HUES64 (cell line): ENCODE measurements around the gene KRT15.

Experiments used
- H3K27ac ChIP-seq: 2 replicates; pipeline ENCODE4 v1.7.0; 2013; ENCODE audit warnings: low read depth, low read length, inconsistent platforms
- H3K27me3 ChIP-seq: 2 replicates; pipeline ENCODE4 v1.6.1; 2013; ENCODE audit warnings: mild to moderate bottlenecking, low read length; ENCODE audit not compliant: insufficient read depth
- H3K36me3 ChIP-seq: 2 replicates; pipeline ENCODE4 v1.6.1; 2013; ENCODE audit warnings: mild to moderate bottlenecking, low read length; ENCODE audit not compliant: insufficient read depth
- H3K4me1 ChIP-seq: 2 replicates; pipeline ENCODE4 v1.6.1; 2013; ENCODE audit warnings: mild to moderate bottlenecking, low read length, moderate library complexity; ENCODE audit not compliant: insufficient read depth
- H3K4me3 ChIP-seq: 2 replicates; pipeline ENCODE4 v1.5.1; 2013; ENCODE audit warnings: mild to moderate bottlenecking, low read length, moderate library complexity
- H3K9ac ChIP-seq: 2 replicates; pipeline ENCODE4 v1.6.1; 2013; ENCODE audit warnings: mild to moderate bottlenecking, low read depth, low read length
- H3K9me3 ChIP-seq: 2 replicates; pipeline ENCODE4 v1.6.1; 2013; ENCODE audit warnings: low read depth, low read length; ENCODE audit not compliant: insufficient read depth
- WGBS: fragments of 150-250, 120-280 bp; methylation state at CpG from one replicate; pipeline ENCODE4 v1.1.7; 2013; ENCODE audit warnings: missing lambda C conversion rate; 5-methylcytosine and 5-hydroxymethylcytosine counted together

KRT15 gene

GRCh38 chr17:41535764-41536481, 17.2 kb upstream of the KRT15 start:
- Histone ChIP-seq H3K9me3 (no peaks in the 10 kb centered on the region), H3K27me3 (no peaks in the 10 kb centered on the region), H3K27ac (no peak overlapping the region), H3K36me3 (no peaks in the 10 kb centered on the region), H3K4me3 (no peak overlapping the region), H3K4me1 (peaks cover 11% of the 10 kb centered on the region; the same call in 1 of the 2 replicates), H3K9ac (no peak overlapping the region)
- WGBS = 73% methylated on average over 15 of the region's 15 CpGs

- H3K4me3 ChIP-seq = no peak overlapping the region
- H3K4me1 ChIP-seq = peaks cover 11% of the 10 kb centered on the region; the same call in 1 of the 2 replicates
- no peaks in the 10 kb centered on the region for H3K27me3 ChIP-seq
- no peaks in the 10 kb centered on the region for H3K9me3 ChIP-seq
- H3K36me3 ChIP-seq = no peaks in the 10 kb centered on the region
- no peak overlapping the region for H3K27ac ChIP-seq
- H3K9ac ChIP-seq = no peak overlapping the region
- 79% methylated on average over 7 of the region's 7 CpGs for WGBS
Measured at GRCh38 chr17:41534899-41535546, 16.3 kb upstream of the KRT15 start.

GRCh38 chr17:41533613-41534012, 14.9 kb upstream of the KRT15 start:
- Histone ChIP-seq H3K36me3 (no peaks in the 10 kb centered on the region), H3K27me3 (no peaks in the 10 kb centered on the region), H3K4me3 (no peak overlapping the region), H3K9me3 (no peaks in the 10 kb centered on the region), H3K9ac (no peak overlapping the region), H3K4me1 (peaks cover 10% of the 10 kb centered on the region), H3K27ac (no peak overlapping the region)
- 98% methylated on average over 4 of the region's 7 CpGs for WGBS

- Histone ChIP-seq H3K27ac (no peak overlapping the region), H3K36me3 (no peaks in the 10 kb centered on the region), H3K27me3 (no peaks in the 10 kb centered on the region), H3K9ac (no peak overlapping the region), H3K4me1 (peaks cover 9% of the 10 kb centered on the region), H3K9me3 (no peaks in the 10 kb centered on the region), H3K4me3 (no peak overlapping the region)
- 88% methylated on average over 7 of the region's 9 CpGs for WGBS
Measured at GRCh38 chr17:41532947-41533570, 14.4 kb upstream of the KRT15 start.

GRCh38 chr17:41531993-41532392, 13.3 kb upstream of the KRT15 start:
- 0 out of 2 replicates have a peak, but pooled peaks cover 6% of the 10 kb centered on the region for H3K27me3 ChIP-seq
- no peak overlapping the region for H3K27ac ChIP-seq
- H3K4me3 ChIP-seq = no peak overlapping the region
- no peaks in the 10 kb centered on the region for H3K36me3 ChIP-seq
- no peak overlapping the region for H3K9ac ChIP-seq
- WGBS = 57% methylated on average over 1 of the region's 1 CpG
- peaks cover 10% of the 10 kb centered on the region for H3K4me1 ChIP-seq
- no peaks in the 10 kb centered on the region for H3K9me3 ChIP-seq

GRCh38 chr17:41530062-41531048, 11.7 kb upstream of the KRT15 start:
- Histone ChIP-seq H3K4me1 (peaks cover 14% of the 10 kb centered on the region), H3K27me3 (0 out of 2 replicates have a peak, but pooled peaks cover 6% of the 10 kb centered on the region), H3K36me3 (peaks cover 4% of the 10 kb centered on the region; the same call in 1 of the 2 replicates), H3K9me3 (no peaks in the 10 kb centered on the region), H3K27ac (peak overlapping the region; percentile 46; the same call in 1 of the 2 replicates), H3K9ac (no peak overlapping the region), H3K4me3 (no peak overlapping the region)
- 80% methylated on average over 8 of the region's 8 CpGs for WGBS

- H3K9ac ChIP-seq = no peak overlapping the region
- no peaks in the 10 kb centered on the region for H3K9me3 ChIP-seq
- 52% methylated on average over 5 of the region's 5 CpGs for WGBS
- peaks cover 14% of the 10 kb centered on the region for H3K4me1 ChIP-seq
- H3K36me3 ChIP-seq = peaks cover 12% of the 10 kb centered on the region
- H3K4me3 ChIP-seq = no peak overlapping the region
- peak overlapping the region; percentile 46 for H3K27ac ChIP-seq
- 0 out of 2 replicates have a peak, but pooled peaks cover 6% of the 10 kb centered on the region for H3K27me3 ChIP-seq
Measured at GRCh38 chr17:41529491-41529915, 10.8 kb upstream of the KRT15 start.

GRCh38 chr17:41528959-41529353, 10.3 kb upstream of the KRT15 start:
- H3K4me1 ChIP-seq = peaks cover 14% of the 10 kb centered on the region
- no peak overlapping the region for H3K9ac ChIP-seq
- H3K27me3 ChIP-seq = 0 out of 2 replicates have a peak, but pooled peaks cover 6% of the 10 kb centered on the region
- no peak overlapping the region; the same call in 1 of the 2 replicates for H3K27ac ChIP-seq
- no peaks in the 10 kb centered on the region for H3K9me3 ChIP-seq
- H3K4me3 ChIP-seq = no peak overlapping the region
- WGBS = 60% methylated on average over 10 of the region's 10 CpGs
- peaks cover 18% of the 10 kb centered on the region for H3K36me3 ChIP-seq

- Histone ChIP-seq H3K27ac (peak overlapping the region; percentile 88), H3K4me1 (peaks cover 16% of the 10 kb centered on the region), H3K9ac (peak overlapping the region; percentile 91)
Measured at GRCh38 chr17:41527063-41528023, 8.7 kb upstream of the KRT15 start.

More at GRCh38 chr17:41527063-41528023, 8.7 kb upstream of the KRT15 start:
- peaks cover 29% of the 10 kb centered on the region for H3K36me3 ChIP-seq
- no peaks in the 10 kb centered on the region for H3K9me3 ChIP-seq
- WGBS = 3% methylated on average over 62 of the region's 62 CpGs
- peak overlapping the region; percentile 93 for H3K4me3 ChIP-seq
- 0 out of 2 replicates have a peak, but pooled peaks cover 6% of the 10 kb centered on the region for H3K27me3 ChIP-seq
